ENCODE data around the gene ATRX. TPM values are rescaled to one million over a fixed set of nuclear protein-coding genes. Genes with fewer than 3 reads are reported as not detected.
"Not testable (repeated sequence)": the region's sequence is repeated elsewhere in the genome, so short reads cannot be mapped to it uniquely, and the experiment has no call there.

ATRX gene, protein sequence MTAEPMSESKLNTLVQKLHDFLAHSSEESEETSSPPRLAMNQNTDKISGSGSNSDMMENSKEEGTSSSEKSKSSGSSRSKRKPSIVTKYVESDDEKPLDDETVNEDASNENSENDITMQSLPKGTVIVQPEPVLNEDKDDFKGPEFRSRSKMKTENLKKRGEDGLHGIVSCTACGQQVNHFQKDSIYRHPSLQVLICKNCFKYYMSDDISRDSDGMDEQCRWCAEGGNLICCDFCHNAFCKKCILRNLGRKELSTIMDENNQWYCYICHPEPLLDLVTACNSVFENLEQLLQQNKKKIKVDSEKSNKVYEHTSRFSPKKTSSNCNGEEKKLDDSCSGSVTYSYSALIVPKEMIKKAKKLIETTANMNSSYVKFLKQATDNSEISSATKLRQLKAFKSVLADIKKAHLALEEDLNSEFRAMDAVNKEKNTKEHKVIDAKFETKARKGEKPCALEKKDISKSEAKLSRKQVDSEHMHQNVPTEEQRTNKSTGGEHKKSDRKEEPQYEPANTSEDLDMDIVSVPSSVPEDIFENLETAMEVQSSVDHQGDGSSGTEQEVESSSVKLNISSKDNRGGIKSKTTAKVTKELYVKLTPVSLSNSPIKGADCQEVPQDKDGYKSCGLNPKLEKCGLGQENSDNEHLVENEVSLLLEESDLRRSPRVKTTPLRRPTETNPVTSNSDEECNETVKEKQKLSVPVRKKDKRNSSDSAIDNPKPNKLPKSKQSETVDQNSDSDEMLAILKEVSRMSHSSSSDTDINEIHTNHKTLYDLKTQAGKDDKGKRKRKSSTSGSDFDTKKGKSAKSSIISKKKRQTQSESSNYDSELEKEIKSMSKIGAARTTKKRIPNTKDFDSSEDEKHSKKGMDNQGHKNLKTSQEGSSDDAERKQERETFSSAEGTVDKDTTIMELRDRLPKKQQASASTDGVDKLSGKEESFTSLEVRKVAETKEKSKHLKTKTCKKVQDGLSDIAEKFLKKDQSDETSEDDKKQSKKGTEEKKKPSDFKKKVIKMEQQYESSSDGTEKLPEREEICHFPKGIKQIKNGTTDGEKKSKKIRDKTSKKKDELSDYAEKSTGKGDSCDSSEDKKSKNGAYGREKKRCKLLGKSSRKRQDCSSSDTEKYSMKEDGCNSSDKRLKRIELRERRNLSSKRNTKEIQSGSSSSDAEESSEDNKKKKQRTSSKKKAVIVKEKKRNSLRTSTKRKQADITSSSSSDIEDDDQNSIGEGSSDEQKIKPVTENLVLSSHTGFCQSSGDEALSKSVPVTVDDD (N-terminal part only)
- polyA plus RNA-seq (2012; ENCODE audit: low read depth, missing spikeins): 29.0 TPM

DNA sequence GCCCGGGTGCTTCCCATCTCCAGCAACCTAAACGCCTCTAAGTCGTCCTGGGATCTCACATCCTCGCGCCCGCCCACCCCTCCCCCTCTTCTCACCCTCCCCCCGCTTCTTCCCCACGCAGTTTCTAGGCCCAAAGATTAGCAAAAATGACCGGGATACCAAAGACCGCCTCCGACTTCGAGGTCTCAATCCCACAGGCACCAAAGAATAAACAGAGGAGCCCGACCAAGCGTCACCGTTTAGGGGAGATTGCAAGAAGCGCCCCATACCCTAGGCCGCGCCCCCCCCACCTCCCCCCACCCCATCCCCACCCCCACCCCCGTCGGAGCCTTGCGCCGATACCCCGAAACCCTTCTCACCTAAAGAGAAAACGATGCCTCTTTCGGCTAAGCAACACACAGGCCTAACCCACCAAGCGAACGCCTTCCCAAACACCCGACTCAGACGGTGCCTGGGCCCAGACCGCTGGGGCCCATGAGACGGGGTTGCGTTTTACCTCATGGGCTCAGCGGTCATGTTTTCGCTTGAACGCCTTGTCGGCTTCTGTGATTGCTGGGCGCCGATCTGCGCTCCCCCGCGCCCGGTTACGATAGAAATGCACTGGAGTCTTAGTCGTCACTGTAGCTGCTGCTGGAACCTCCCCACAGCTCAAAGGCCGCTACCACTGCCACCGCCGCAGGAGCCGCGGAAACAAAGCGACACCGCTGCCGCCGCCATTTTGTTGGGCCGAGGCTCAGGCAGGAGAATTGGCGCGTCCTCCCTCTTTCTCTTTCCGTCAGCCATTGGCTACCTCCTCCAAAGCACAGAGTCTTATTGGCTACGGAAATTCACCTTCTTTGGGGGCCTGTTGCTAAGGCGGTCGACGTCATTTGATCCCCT lies at the start of gene ATRX:
Gene ATRX (minus strand): TSS at position 731 of the 879 bp plus-strand sequence. CDS start 215 bp downstream, at position 516.
- peak; percentile 48 for DNase-seq (ENCODE audit: insufficient read length, low spot score)
- no peak for TF ChIP-seq POU2F2 (IDR thresholded peaks at IDR 0.05; ENCODE audit: low read depth, low read length)
- peak; percentile 91 for TF ChIP-seq TAF1 (IDR thresholded peaks at IDR 0.05; ENCODE audit: low read depth, low read length)
- peak; percentile 83 for TF ChIP-seq POLR2AphosphoS5 (IDR thresholded peaks at IDR 0.05; ENCODE audit: low read depth, low read length)
- peak; percentile 84 for TF ChIP-seq POLR2A (IDR thresholded peaks at IDR 0.05; ENCODE audit: low read depth, low read length)
- FAIRE-seq: peak; percentile 91

DNA sequence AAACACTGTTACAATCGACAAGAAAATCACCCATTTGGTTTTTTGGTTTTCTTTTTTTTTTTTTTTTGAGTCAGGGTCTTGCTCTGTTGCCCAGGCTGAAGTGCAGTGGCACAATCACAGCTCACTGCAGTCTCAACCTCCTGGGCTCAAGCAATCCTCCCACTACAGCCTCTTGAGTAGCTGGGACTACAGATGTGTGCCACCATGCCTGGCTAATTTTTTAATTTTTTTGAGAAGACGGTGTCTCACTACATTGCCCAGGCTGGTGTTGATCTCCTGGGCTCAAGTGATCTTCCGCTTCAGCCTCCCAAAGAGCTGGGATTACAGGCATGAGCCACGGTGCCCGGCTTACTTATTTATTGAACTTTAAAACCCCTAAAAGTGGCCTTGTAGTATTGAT lies 45.5 kb upstream of the ATRX start:
- DNase-seq (ENCODE audit: insufficient read length, low spot score); FAIRE-seq: not testable (repeated sequence)

DNA sequence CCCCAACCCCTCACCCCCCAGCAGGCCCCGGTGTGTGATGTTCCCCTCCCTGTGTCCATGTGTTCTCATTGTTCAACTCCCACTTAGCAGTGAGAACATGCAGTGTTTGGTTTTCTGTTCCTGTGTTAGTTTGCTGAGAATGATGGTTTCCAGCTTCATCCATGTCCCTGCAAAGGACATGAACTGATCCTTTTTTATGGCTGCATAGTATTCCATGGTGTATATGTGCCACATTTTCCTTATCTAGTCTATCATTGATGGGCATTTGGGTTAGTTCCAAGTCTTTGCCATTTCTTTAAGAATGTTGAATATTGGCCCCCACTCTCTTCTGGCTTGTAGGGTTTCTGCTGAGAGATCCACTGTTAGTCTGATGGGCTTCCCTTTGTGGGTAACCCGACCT lies 36.0 kb upstream of the ATRX start:
- not testable (repeated sequence) for FAIRE-seq; DNase-seq (ENCODE audit: insufficient read length, low spot score)

DNA sequence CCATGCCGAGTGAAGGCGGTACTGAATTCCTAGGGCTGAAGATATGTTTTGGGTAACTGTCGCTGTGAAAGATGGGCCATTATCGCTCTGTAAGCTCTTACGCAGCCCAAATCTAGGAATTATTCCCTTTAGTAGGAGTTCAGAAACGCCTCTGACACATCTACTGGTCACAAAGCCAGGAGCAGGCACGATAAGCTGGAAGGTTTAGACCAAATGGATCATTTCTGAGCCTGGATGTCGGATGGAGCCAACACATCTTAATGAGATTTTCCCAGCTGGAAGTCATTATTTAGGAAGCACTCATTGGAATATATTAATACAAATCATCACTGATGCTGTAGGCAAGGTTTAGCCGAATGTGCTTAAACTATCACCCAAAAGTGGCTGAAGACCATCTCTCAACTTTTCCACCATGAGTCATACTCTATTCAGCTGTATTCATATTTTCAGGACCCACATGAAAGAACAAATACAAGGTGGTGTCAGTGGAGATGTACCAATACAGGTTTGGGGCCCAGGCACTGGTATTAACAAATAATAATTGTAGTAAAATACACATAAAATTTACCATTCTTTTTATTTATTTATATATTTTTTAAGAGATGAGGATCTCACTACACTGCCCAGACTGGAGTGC lies 34.2 kb upstream of the ATRX start:
- no peak for FAIRE-seq
- no peak for TF ChIP-seq POLR2A (IDR thresholded peaks at IDR 0.05; ENCODE audit: low read depth, low read length)
- TF ChIP-seq SPI1 (IDR thresholded peaks at IDR 0.05; ENCODE audit: low read depth, low read length): no peak
- no peak for TF ChIP-seq POLR2AphosphoS5 (IDR thresholded peaks at IDR 0.05; ENCODE audit: low read depth, low read length)
- TF ChIP-seq TAF1 (IDR thresholded peaks at IDR 0.05; ENCODE audit: low read depth, low read length): no peak
- TF ChIP-seq PAX5 (IDR thresholded peaks at IDR 0.05; ENCODE audit: insufficient read depth, low read length, severe bottlenecking): no peak
- TF ChIP-seq POU2F2 (IDR thresholded peaks at IDR 0.05; ENCODE audit: low read depth, low read length): no peak
- no peak for DNase-seq (ENCODE audit: insufficient read length, low spot score)

DNA sequence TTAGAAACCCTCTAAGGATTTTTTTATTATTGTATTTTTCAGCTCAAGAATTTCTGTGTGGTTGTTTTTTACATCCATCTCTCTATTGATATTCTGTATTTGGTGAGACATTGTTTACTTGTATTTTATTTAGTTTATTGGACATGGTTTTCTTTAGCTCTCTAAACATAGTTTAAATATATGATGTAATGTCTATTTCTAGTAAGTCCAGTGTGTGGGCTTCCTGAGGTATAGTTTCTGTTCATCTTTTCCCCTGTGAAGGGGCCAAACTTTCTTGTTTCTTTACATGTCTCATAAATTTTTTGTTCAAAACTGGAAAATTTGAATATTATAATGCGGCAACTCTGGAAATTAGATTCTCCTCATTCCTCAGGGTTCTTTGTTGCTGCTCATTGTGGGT lies 28.2 kb upstream of the ATRX start:
- FAIRE-seq (no peak), DNase-seq (ENCODE audit: insufficient read length, low spot score) (no peak)
- TF ChIP-seq PAX5 (IDR thresholded peaks at IDR 0.05; ENCODE audit: insufficient read depth, low read length, severe bottlenecking) (no peak), SPI1 (IDR thresholded peaks at IDR 0.05; ENCODE audit: low read depth, low read length) (no peak), TAF1 (IDR thresholded peaks at IDR 0.05; ENCODE audit: low read depth, low read length) (no peak), POLR2A (IDR thresholded peaks at IDR 0.05; ENCODE audit: low read depth, low read length) (no peak), POLR2AphosphoS5 (IDR thresholded peaks at IDR 0.05; ENCODE audit: low read depth, low read length) (no peak), POU2F2 (IDR thresholded peaks at IDR 0.05; ENCODE audit: low read depth, low read length) (no peak)

DNA sequence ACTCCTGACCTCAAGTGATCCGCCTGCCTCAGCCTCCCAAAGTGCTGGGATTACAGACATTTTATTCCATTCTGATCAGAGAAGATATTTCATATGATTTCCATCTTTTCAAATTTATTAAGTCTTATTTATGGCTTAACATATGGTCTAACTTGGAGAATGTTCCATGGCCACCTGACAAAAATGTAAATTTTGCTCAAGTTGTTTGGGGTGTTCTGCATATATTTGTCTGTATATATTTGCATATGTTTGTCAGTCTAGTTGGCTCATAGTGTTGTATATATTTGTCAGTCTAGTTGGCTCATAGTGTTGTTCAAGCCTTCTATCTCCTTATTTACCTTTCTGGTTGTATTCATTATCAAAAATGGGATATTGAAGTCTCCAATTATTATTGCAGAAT lies 16.2 kb upstream of the ATRX start:
- FAIRE-seq (peak; percentile 75), DNase-seq (ENCODE audit: insufficient read length, low spot score) (no peak)

DNA sequence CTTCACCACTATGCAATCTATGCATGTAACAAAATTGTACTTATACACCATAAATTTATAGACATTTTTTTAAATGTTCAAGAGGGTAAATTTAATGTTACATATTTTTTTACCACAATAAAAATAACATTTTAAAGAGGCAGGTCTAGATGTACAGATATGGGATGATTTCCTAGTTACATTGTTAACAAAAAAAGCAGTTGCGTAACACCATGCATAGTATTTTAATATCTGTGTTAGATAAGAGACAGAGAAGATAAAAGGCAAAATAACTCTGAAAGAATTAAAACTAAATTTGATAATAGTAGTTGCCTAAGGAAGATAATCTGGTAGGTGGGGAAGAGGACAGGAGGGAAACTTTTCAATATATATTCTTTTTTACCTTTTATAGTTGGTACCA lies 9.1 kb upstream of the ATRX start:
- TF ChIP-seq TAF1 (IDR thresholded peaks at IDR 0.05; ENCODE audit: low read depth, low read length): no peak
- no peak for TF ChIP-seq POU2F2 (IDR thresholded peaks at IDR 0.05; ENCODE audit: low read depth, low read length)
- no peak for TF ChIP-seq POLR2A (IDR thresholded peaks at IDR 0.05; ENCODE audit: low read depth, low read length)
- FAIRE-seq (no peak), DNase-seq (ENCODE audit: insufficient read length, low spot score) (no peak)

More for the DNA sequence above, 16.2 kb upstream of the ATRX start:
- TF ChIP-seq SPI1 (IDR thresholded peaks at IDR 0.05; ENCODE audit: low read depth, low read length): no peak
- TF ChIP-seq PAX5 (IDR thresholded peaks at IDR 0.05; ENCODE audit: insufficient read depth, low read length, severe bottlenecking): no peak
- TF ChIP-seq POLR2A (IDR thresholded peaks at IDR 0.05; ENCODE audit: low read depth, low read length): no peak
- no peak for TF ChIP-seq POU2F2 (IDR thresholded peaks at IDR 0.05; ENCODE audit: low read depth, low read length)
- no peak for TF ChIP-seq POLR2AphosphoS5 (IDR thresholded peaks at IDR 0.05; ENCODE audit: low read depth, low read length)
- no peak for TF ChIP-seq TAF1 (IDR thresholded peaks at IDR 0.05; ENCODE audit: low read depth, low read length)

DNA sequence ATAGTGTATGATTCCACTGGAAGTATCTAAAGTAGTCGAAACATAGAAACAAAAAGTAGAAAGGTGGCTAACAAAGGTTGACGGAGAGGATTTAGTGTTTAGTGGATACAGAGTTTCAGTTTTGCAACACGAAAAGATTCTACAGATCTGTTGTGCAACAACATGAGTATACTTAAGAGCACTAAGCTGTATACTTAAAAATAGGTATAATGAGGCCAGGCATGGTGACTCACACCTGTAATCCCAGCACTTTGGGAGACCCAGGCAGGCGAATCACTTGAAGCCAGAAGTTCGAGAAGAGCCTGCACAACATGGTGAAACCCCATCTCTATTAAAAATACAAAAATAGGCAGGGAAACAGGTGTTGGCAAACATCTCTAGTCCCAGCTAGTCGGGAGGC lies 7.9 kb upstream of the ATRX start:
- DNase-seq (ENCODE audit: insufficient read length, low spot score) (no peak), FAIRE-seq (no peak)
- TF ChIP-seq SPI1 (IDR thresholded peaks at IDR 0.05; ENCODE audit: low read depth, low read length): no peak
- no peak for TF ChIP-seq POU2F2 (IDR thresholded peaks at IDR 0.05; ENCODE audit: low read depth, low read length)
- no peak for TF ChIP-seq PAX5 (IDR thresholded peaks at IDR 0.05; ENCODE audit: insufficient read depth, low read length, severe bottlenecking)
- TF ChIP-seq POLR2A (IDR thresholded peaks at IDR 0.05; ENCODE audit: low read depth, low read length): no peak
- TF ChIP-seq POLR2AphosphoS5 (IDR thresholded peaks at IDR 0.05; ENCODE audit: low read depth, low read length): no peak
- TF ChIP-seq TAF1 (IDR thresholded peaks at IDR 0.05; ENCODE audit: low read depth, low read length): no peak
